LNCaP clone FGC (cell line): ENCODE measurements around the gene FYN.

Source experiments
- DNase-seq: peaks from one replicate; pipeline ENCODE4 v3.0.0-alpha.2; 2011; ENCODE audit warnings: low read depth
- H3K4me3 ChIP-seq: 2 replicates; pipeline ENCODE4 v1.5.1; 2011; ENCODE audit warnings: mild to moderate bottlenecking, low read depth, low read length, control low read depth
- TF ChIP-seq, protein P1 (sequence below): IDR thresholded peaks from 2 replicates; pipeline ENCODE4 v1.5.1; 2012; ENCODE audit warnings: mild to moderate bottlenecking; ENCODE audit not compliant: control insufficient read depth, insufficient read depth; ENCODE audit errors: extremely low read depth

The FYN gene

GRCh38 chr6:111617149-111617548 lies 256.1 kb downstream of the FYN start:
- TF ChIP-seq, protein P1, sequence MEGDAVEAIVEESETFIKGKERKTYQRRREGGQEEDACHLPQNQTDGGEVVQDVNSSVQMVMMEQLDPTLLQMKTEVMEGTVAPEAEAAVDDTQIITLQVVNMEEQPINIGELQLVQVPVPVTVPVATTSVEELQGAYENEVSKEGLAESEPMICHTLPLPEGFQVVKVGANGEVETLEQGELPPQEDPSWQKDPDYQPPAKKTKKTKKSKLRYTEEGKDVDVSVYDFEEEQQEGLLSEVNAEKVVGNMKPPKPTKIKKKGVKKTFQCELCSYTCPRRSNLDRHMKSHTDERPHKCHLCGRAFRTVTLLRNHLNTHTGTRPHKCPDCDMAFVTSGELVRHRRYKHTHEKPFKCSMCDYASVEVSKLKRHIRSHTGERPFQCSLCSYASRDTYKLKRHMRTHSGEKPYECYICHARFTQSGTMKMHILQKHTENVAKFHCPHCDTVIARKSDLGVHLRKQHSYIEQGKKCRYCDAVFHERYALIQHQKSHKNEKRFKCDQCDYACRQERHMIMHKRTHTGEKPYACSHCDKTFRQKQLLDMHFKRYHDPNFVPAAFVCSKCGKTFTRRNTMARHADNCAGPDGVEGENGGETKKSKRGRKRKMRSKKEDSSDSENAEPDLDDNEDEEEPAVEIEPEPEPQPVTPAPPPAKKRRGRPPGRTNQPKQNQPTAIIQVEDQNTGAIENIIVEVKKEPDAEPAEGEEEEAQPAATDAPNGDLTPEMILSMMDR, result no peak
- no peak overlapping the region for H3K4me3 ChIP-seq
- DNase-seq, result no peak

DNA sequence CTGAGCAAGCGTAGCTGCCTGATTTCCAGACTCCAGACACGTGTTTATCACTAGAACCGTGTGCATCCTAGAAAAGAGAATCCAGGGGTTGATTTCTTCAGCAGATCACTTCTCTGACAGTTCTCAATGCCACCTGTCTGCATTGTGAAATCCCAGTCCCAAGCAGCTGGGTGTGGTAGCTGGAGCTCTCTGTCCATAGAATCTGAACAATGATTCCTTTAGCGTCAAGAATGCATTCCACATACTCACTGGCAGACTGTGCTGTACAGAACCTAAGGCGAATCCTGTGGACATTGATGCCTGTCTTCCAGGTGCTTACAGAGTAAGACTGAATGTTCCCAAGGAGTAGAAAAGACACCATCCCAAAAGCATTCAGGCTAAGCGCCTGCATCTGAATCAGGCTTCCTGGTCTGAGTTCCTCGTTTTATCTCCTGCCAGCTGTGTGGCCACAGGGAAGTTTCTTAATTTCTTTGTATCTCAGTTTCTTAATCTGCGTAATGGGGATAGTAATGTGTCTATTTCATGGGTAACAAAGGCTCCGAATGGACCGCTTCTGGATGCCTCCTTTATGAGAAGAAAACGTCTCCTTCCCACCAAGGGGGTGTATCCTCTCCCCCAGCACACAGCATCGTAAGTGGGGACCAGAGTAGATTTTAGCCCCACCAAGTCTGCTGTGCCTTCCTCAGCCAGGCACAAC lies 257.2 kb downstream of the FYN start:
- no peak for DNase-seq
- TF ChIP-seq, protein P1, result no peak
- H3K4me3 ChIP-seq, result no peak overlapping the region

GRCh38 chr6:111614833-111615582 lies 258.2 kb downstream of the FYN start:
- TF ChIP-seq, protein P1, result no peak
- DNase-seq, result no peak
- H3K4me3 ChIP-seq, result no peak overlapping the region

DNA sequence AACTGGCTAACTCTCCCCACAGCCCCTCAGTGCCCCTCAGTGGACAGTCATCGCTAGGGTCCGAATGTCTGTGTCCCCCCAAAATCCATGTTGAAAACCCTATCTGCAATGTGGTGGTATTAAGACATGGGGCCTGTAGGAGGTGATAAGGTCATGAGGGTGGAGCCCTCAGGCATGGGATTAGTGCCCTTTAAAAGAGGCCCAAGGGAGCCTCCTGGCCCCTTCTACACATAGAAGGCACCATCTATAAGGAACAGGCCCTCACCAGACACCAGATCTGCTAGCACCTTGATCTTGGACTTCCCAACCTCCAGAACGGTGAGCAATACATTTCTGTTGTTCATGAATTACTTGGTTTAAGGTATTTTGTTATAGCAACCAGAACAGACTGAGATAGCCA lies 260.9 kb downstream of the FYN start:
- no peak for DNase-seq
- TF ChIP-seq, protein P1, result no peak
- no peak overlapping the region for H3K4me3 ChIP-seq

- no peak for DNase-seq
- TF ChIP-seq, protein P1, result no peak
- no peak overlapping the region for H3K4me3 ChIP-seq
Observed at GRCh38 chr6:111610548-111611172, 262.6 kb downstream of the FYN start.
